NCI-H187 (cell line): ENCODE data around the gene GNG2.

Experiments used
- DNase-seq, 2 experiments: peaks; one replicate each; lab custom pipeline; 2025; lab: John Stamatoyannopoulos, UW

Gene GNG2

GRCh38 chr14:51942971-51943370 is 82.6 kb downstream of the GNG2 start:
- no peak for DNase-seq

- no peak for DNase-seq
Observed at GRCh38 chr14:51950007-51950406, 89.6 kb downstream of the GNG2 start.

- DNase-seq = no peak
Observed at GRCh38 chr14:51951656-51952055, 91.2 kb downstream of the GNG2 start.

- no peak for DNase-seq
Observed at GRCh38 chr14:51954031-51954430, 93.6 kb downstream of the GNG2 start.

- no peak for DNase-seq
Observed at GRCh38 chr14:51954657-51955056, 94.2 kb downstream of the GNG2 start.

- no peak for DNase-seq
Observed at GRCh38 chr14:51957950-51958349, 97.5 kb downstream of the GNG2 start.

- no peak for DNase-seq
Observed at GRCh38 chr14:51959928-51960327, 99.5 kb downstream of the GNG2 start.

- DNase-seq = no peak
Observed at GRCh38 chr14:51960866-51961265, 100.5 kb downstream of the GNG2 start.

- DNase-seq = no peak
Observed at GRCh38 chr14:51962711-51963110, 102.3 kb downstream of the GNG2 start.

GRCh38 chr14:51963286-51963685 is 102.9 kb downstream of the GNG2 start:
- DNase-seq = no peak

GRCh38 chr14:51967521-51967920 is 107.1 kb downstream of the GNG2 start:
- DNase-seq = no peak

- DNase-seq = no peak
Observed at GRCh38 chr14:51969852-51970540, 109.6 kb downstream of the GNG2 start.

- DNase-seq = no peak
Observed at GRCh38 chr14:51972566-51972965, 112.2 kb downstream of the GNG2 start.

- DNase-seq = no peak
Observed at GRCh38 chr14:51977075-51977474, 116.7 kb downstream of the GNG2 start.

- no peak for DNase-seq
Observed at GRCh38 chr14:51978681-51979085, 118.3 kb downstream of the GNG2 start.

- peak; percentile 78 to 88 for DNase-seq
Observed at GRCh38 chr14:51979088-51979709, 118.8 kb downstream of the GNG2 start.

- DNase-seq = no peak
Observed at GRCh38 chr14:51981218-51981854, 120.9 kb downstream of the GNG2 start.

GRCh38 chr14:51988221-51988620 is 127.8 kb downstream of the GNG2 start:
- no peak for DNase-seq

GRCh38 chr14:51989293-51990234 is 129.2 kb downstream of the GNG2 start, which contains the start of gene RTRAF:
Gene RTRAF, plus strand, starts transcription at chr14:51989546. Its CDS starts 94 bp downstream, at chr14:51989640.
- peak; percentile 91 to 94 for DNase-seq

- no peak for DNase-seq
Observed at GRCh38 chr14:51990488-51990887, 130.1 kb downstream of the GNG2 start.

GRCh38 chr14:51993285-51993920 is 133.0 kb downstream of the GNG2 start:
- no peak for DNase-seq
